H4 (cell line): ENCODE data around the gene ERICH3. TPM values are rescaled to one million over a fixed set of nuclear protein-coding genes. Genes with fewer than 3 reads are reported as not detected.

Experiments
- total RNA-seq: library from RNA; depleted of rRNA; stranded (reverse); fragments of >200 nt; shearing (Covaris generic); gene quantifications from 2 replicates; pipeline ENCODE4 v1.2.3, GENCODE V29; 2014; rRNA removed

Gene ERICH3
- total RNA-seq, 1 experiment from 2014 or later, result 0.29 TPM

Other genes with a start within 250 kb of the ERICH3 start
- not detected in 2 replicates for gene LRRC53, start 161.2 kb downstream of the ERICH3 start, total RNA-seq
- 49.8 and 77.3 TPM in 2 replicates for gene CRYZ, start 59.3 kb upstream of the ERICH3 start, total RNA-seq
- gene TYW3, start 59.4 kb upstream of the ERICH3 start, total RNA-seq, result 28.0 and 44.9 TPM in 2 replicates